GM21786 (cell line): ENCODE data around the gene DIAPH1.

Experiments used
- ATAC-seq: cut with Tn5 transposase; IDR thresholded peaks from one replicate; pipeline ENCODE4 v1.9.1; 2021; ENCODE audit not compliant: unreplicated experiment

Gene DIAPH1

GRCh38 chr5:141565826-141566570 lies 52.8 kb downstream of the DIAPH1 start:
- ATAC-seq, result no peak

- ATAC-seq, result peak; percentile 94
These were observed 54.5 kb downstream of the DIAPH1 start for GRCh38 chr5:141564216-141564692.

GRCh38 chr5:141560725-141561483 lies 57.9 kb downstream of the DIAPH1 start:
- no peak for ATAC-seq

- no peak for ATAC-seq
These were observed 58.6 kb downstream of the DIAPH1 start for GRCh38 chr5:141560151-141560550.

- ATAC-seq, result no peak
These were observed 59.3 kb downstream of the DIAPH1 start for GRCh38 chr5:141559461-141559860.

- ATAC-seq, result no peak
These were observed 60.6 kb downstream of the DIAPH1 start for GRCh38 chr5:141558150-141558549.

- ATAC-seq, result peak; percentile 69
These were observed 61.1 kb downstream of the DIAPH1 start for GRCh38 chr5:141557681-141558136.

GRCh38 chr5:141547921-141548320 lies 70.9 kb downstream of the DIAPH1 start:
- ATAC-seq, result no peak

GRCh38 chr5:141547488-141547887 lies 71.3 kb downstream of the DIAPH1 start:
- ATAC-seq, result no peak

- ATAC-seq, result no peak
These were observed 75.7 kb downstream of the DIAPH1 start for GRCh38 chr5:141543053-141543452.

- no peak for ATAC-seq
These were observed 84.1 kb downstream of the DIAPH1 start for GRCh38 chr5:141534492-141535213.

- ATAC-seq, result no peak
These were observed 84.9 kb downstream of the DIAPH1 start for GRCh38 chr5:141533897-141534296.

GRCh38 chr5:141532726-141533125 lies 86.1 kb downstream of the DIAPH1 start:
- no peak for ATAC-seq

GRCh38 chr5:141529873-141530272 lies 88.9 kb downstream of the DIAPH1 start:
- peak; percentile 52 for ATAC-seq

- peak; percentile 51 for ATAC-seq
These were observed 89.8 kb downstream of the DIAPH1 start for GRCh38 chr5:141529002-141529401.

- ATAC-seq, result no peak
These were observed 90.4 kb downstream of the DIAPH1 start for GRCh38 chr5:141528291-141528984.

- ATAC-seq, result no peak
These were observed 91.4 kb downstream of the DIAPH1 start for GRCh38 chr5:141527426-141527825.

GRCh38 chr5:141525653-141526052 lies 93.1 kb downstream of the DIAPH1 start:
- no peak for ATAC-seq

- ATAC-seq, result peak; percentile 74
These were observed 93.9 kb downstream of the DIAPH1 start for GRCh38 chr5:141524604-141525597.

GRCh38 chr5:141523991-141524390 lies 94.8 kb downstream of the DIAPH1 start:
- ATAC-seq, result no peak
